K562 (cell line): Measurements from ENCODE around the gene SIGLEC9. TPM values are rescaled to one million over a fixed set of nuclear protein-coding genes. Genes with fewer than 3 reads are reported as not detected.

Experiments used
- ASH1L ChIP-seq: fragments of 450-650 bp; IDR thresholded peaks from 2 replicates; pipeline ENCODE4 v1.6.1; 2018; ENCODE audit warnings: borderline replicate concordance, mild to moderate bottlenecking, low read depth; ENCODE audit not compliant: partially characterized antibody
- ATF2 ChIP-seq: sonication (generic); formaldehyde crosslinking; IDR thresholded peaks from 2 replicates; pipeline ENCODE4 v1.8.1; 2022; ENCODE audit warnings: missing genetic modification reagents
- CBX1 ChIP-seq: sonication (generic); IDR thresholded peaks from 2 replicates; pipeline ENCODE4 v1.6.1; 2016; ENCODE audit warnings: antibody characterized with exemption, low read depth, mild to moderate bottlenecking
- CGGBP1 ChIP-seq: fragments of 250-450 bp; sonication (Bioruptor Pico); IDR thresholded peaks from 2 replicates; pipeline ENCODE4 v1.9.0; 2021; ENCODE audit warnings: mild to moderate bottlenecking
- DNMT1 ChIP-seq: fragments of 450-650 bp; IDR thresholded peaks from 2 replicates; pipeline ENCODE4 v1.6.1; 2016; ENCODE audit warnings: antibody characterized with exemption, mild to moderate bottlenecking
- FOS ChIP-seq: IDR thresholded peaks from 3 replicates; pipeline ENCODE4 v1.6.1; 2011; ENCODE audit not compliant: insufficient read length; ENCODE audit errors: extremely low read depth
- HDAC3 ChIP-seq: fragments of 450-650 bp; IDR thresholded peaks from 2 replicates; pipeline ENCODE4 v1.6.1; 2018; ENCODE audit warnings: borderline replicate concordance, mild to moderate bottlenecking, moderate library complexity; ENCODE audit not compliant: partially characterized antibody
- MAFG ChIP-seq: fragments of 450-650 bp; conservative IDR thresholded peaks from 2 replicates; pipeline ENCODE4 v1.6.1; 2016; ENCODE audit warnings: missing genetic modification characterization, missing compliant biosample characterization
- NFRKB ChIP-seq: fragments of 450-650 bp; IDR thresholded peaks from 2 replicates; pipeline ENCODE4 v1.6.1; 2016; ENCODE audit warnings: low read depth
- NR2C1 ChIP-seq, 2 experiments: fragments of 450-650 bp; IDR thresholded peaks; 2 replicates each; pipeline ENCODE4 v1.6.1; 2017; ENCODE audit warnings: mild to moderate bottlenecking in 2 of 2, antibody characterized with exemption in 1 of 2, inconsistent platforms in 1 of 2, missing compliant biosample characterization in 1 of 2, missing genetic modification characterization in 1 of 2
- POLR2G ChIP-seq: fragments of 200-400 bp; formaldehyde crosslinking; IDR thresholded peaks from 2 replicates; pipeline ENCODE4 v1.6.1; 2017; ENCODE audit warnings: low read depth, mild to moderate bottlenecking, antibody characterized with exemption, low read length, moderate library complexity
- PREB ChIP-seq: sonication (generic); formaldehyde crosslinking; IDR thresholded peaks from 2 replicates; pipeline ENCODE4 v1.8.1; 2023; ENCODE audit warnings: mild to moderate bottlenecking, missing genetic modification reagents
- PRPF4 ChIP-seq: fragments of 200-400 bp; formaldehyde crosslinking; IDR thresholded peaks from one replicate; pipeline ENCODE4 v1.6.1; 2017; ENCODE audit warnings: low read length, low read depth, mild to moderate bottlenecking; ENCODE audit not compliant: insufficient read depth, poor library complexity, severe bottlenecking
- RBBP5 ChIP-seq: fragments of 200-600 bp; sonication (generic); IDR thresholded peaks from 2 replicates; pipeline ENCODE4 v1.6.1; 2012; ENCODE audit warnings: borderline replicate concordance, mild to moderate bottlenecking, low read length, control low read depth, inconsistent platforms; ENCODE audit not compliant: insufficient read depth, poor library complexity, severe bottlenecking
- SAFB2 ChIP-seq: fragments of 200-400 bp; formaldehyde crosslinking; IDR thresholded peaks from 2 replicates; pipeline ENCODE4 v1.6.1; 2018; ENCODE audit warnings: borderline replicate concordance, low read length, low read depth, moderate library complexity; ENCODE audit not compliant: severe bottlenecking
- THRAP3 ChIP-seq: fragments of 450-650 bp; IDR thresholded peaks from 2 replicates; pipeline ENCODE4 v1.6.1; 2016; ENCODE audit warnings: mild to moderate bottlenecking, inconsistent platforms, borderline replicate concordance
- polyA plus RNA-seq, 8 experiments: library from polyadenylated mRNA; depleted of rRNA in 4 of 8; stranded (reverse) in 5 of 8; unstranded in 3 of 8; fragments of >200 nt; fragmentation: Nextera tagmentation in 2 of 8; fragmentation: Illumina TruSeq in 1 of 8; extraction: Ambion mirVana in 2 of 8; extraction: Trizol in 1 of 8; gene quantifications; 2 replicates each; pipeline versions ENCODE4 v1.2.1 to v1.2.3, GENCODE V29; 2011 to 2014; ENCODE audit warnings: inconsistent platforms in 1 of 8, missing spikeins in 1 of 8
- total RNA-seq, 7 experiments: library from RNA; depleted of rRNA in 6 of 7; stranded (reverse); fragments of >200 nt in 6 of 7; fragmentation: Illumina TruSeq in 2 of 7; extraction: Trizol in 2 of 7; gene quantifications; 2 replicates each; pipeline versions ENCODE4 v1.2.1 to v1.2.3, GENCODE V29; 2011 to 2021; ENCODE audit warnings: low replicate concordance in 1 of 7
- TF ChIP-seq, protein P1 (sequence below): fragments of 450-650 bp; IDR thresholded peaks from 2 replicates; pipeline ENCODE4 v1.6.1; 2016; ENCODE audit warnings: borderline replicate concordance

Gene SIGLEC9
- total and polyA plus RNA-seq, 9 of the 15 experiments (the other 6 are each of a cell fraction or from before 2014, with no cell fraction given) = 0.09 to 0.34 (median 0.22) TPM; not detected in 4

- TF ChIP-seq NR2C1 (IDR thresholded peaks at IDR 0.05) (peak; percentile 25; the same call in 1 of the 2 replicates), NR2C1 (tag; IDR thresholded peaks at IDR 0.05) (0 out of 2 replicates have a peak, but pooled peaks have one; percentile 37), POLR2G (no peak), SAFB2 (no peak), ASH1L (no peak), ATF2 (CRISPR knock-in tag) (no peak), FOS (no peak), CGGBP1 (CRISPR knock-in tag) (no peak), MAFG (tag) (no peak), DNMT1 (no peak), NFRKB (no peak), CBX1 (no peak), PRPF4 (no peak), THRAP3 (no peak), RBBP5 (peak; percentile 47), HDAC3 (no peak), PREB (CRISPR knock-in tag) (no peak)
- TF ChIP-seq, protein P1, sequence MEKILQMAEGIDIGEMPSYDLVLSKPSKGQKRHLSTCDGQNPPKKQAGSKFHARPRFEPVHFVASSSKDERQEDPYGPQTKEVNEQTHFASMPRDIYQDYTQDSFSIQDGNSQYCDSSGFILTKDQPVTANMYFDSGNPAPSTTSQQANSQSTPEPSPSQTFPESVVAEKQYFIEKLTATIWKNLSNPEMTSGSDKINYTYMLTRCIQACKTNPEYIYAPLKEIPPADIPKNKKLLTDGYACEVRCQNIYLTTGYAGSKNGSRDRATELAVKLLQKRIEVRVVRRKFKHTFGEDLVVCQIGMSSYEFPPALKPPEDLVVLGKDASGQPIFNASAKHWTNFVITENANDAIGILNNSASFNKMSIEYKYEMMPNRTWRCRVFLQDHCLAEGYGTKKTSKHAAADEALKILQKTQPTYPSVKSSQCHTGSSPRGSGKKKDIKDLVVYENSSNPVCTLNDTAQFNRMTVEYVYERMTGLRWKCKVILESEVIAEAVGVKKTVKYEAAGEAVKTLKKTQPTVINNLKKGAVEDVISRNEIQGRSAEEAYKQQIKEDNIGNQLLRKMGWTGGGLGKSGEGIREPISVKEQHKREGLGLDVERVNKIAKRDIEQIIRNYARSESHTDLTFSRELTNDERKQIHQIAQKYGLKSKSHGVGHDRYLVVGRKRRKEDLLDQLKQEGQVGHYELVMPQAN = no peak
Observed at GRCh38 chr19:51131780-51132680, 7.3 kb downstream of the SIGLEC9 start (continued).
